Activated T-cell treated with anti-CD3 and anti-CD28 coated beads, Interleukin-2, amount 50 U/mL, for 1 hour (primary cell): ENCODE results near the gene TMEM154.

Source experiments
- DNase-seq: peaks from one replicate; pipeline ENCODE4 v3.0.0-alpha.2; 2020

The TMEM154 gene

DNA sequence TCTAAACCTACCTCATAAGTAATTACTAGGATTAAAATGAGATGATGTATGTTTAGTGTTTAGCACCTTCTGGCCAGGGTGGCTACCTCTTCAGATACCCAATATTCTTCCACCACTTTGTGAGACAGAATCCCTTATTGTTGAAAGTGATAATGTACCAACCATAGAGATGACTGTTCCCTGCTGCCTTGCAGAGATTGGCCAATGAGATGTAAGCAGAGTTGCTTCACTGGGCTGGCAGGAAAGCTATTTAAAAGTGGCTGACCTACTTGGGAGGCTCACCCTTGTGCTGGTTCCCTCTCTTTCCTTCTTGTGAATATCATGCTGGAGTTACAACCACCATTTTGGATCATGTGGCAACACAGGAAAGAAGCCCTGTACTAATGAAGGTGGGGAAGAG lies 58.9 kb downstream of the TMEM154 start:
- DNase-seq = no peak

DNA sequence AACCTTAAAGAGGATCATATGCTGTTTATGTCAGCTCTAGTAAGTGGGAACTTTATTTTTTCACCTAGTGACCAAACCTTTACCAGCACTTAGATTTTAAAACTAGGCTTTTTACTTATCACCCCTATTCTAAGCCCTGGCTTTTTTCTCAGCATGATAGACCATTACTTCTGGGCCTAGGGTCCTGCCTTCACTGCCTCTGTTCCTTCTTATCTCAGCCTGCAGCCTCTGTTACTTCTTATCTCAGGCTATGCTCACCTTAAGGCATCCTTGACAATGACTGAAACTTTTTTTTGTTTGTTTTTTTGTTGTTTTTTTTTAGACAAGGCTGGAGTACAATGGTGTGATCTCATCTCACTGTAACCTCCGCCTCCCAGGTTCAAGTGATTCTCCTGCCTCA lies 59.6 kb downstream of the TMEM154 start:
- no peak for DNase-seq

- DNase-seq = no peak
Observed at GRCh38 chr4:152619556-152619955, 60.2 kb downstream of the TMEM154 start.

DNA sequence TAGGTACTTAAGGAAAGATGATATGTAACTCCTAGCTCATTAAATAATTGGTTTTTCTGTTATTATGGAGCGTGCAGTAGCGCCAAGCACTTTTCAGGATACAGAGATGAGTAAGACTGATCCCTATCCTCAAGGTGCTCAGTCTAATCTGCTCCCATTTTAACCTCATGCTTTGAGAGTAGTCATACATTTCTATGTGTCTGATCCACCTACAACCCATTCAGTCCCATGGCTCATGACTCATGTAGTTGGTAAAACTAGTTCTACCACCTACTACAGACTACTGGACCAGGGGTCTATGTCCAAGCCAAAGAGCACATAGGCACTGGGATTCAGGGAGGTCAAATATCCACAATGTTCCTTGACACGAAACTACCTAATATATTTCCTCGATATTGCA lies 60.8 kb downstream of the TMEM154 start:
- no peak for DNase-seq

DNA sequence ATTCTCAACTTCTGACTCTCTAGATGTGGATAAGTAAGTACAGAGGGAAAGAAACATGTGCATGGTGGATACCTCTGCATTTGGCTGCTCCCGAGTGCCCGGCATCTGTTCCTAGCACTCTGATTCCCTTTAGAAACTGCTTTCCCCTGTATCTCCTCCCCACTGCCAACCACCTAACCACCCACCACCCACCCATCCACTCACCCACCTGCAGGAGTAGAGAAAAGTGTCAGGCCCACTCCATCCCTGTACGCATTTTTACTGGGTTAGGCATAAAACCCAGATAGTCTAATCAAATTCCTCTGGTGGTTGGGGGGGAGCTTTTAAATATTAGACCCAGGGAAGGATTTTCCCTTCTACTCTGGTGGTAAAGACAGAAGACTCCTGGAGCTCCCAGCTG lies 63.0 kb downstream of the TMEM154 start:
- no peak for DNase-seq

DNA sequence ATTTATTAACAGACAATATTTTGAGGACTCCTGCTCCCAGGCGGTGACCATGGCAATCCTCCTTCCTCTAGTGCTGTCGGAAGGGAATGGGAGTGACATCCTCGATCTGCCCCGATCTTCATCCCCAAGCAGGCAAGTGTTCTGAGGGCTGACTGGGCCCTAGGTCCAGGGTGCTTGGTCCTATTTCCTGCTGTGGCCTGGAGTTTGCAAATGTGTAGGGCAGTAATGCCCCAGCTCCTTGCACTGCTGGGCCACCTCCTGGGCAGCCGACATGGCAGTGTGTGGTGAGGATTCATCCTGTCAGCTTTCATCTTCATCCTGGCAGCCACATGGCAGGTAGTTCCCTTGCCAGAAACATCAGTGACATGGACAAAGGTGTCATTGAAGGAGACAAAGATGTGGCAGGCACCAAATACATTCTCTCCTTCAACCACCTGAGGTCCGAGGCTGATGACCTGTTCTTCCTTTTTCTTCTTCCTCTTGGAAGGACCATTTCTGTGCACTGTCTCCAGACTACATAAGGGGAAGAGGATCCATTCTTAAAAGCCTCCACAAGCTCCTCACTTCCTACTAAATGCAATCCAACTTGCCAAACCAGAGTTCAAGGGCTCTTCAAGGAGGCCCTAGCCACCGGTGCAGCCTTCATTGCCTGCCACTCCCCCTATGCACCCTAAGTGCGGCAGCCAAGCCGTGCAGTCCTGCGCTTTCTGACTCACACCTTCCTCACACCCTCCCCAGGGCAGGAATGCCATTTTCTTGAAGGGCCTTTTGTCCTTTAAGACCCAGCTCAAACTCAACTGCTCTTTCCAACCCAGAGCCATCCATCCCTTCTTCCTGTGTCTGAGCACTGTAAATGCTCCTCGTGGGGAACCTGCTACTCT lies 65.7 kb downstream of the TMEM154 start:
- DNase-seq = no peak

DNA sequence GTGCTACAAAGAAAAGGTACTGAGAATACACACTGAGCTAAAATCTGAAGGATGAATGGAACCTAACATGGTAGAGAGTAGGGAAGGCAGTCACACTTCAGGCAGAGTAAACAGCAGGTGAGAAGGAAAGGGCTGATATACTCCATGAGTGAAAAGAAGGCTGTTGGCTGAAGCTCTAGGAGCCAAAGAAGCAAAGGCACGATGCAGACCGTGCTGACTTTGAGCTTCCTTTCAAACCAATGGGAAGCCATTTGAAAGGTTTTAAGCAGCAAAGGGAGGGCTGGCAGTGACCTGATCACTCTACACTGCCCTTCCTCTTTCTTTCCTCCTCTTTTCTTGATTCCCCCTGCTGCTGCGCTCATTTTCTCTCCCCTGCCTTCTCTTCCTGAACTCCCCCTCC lies 66.4 kb downstream of the TMEM154 start:
- no peak for DNase-seq

DNA sequence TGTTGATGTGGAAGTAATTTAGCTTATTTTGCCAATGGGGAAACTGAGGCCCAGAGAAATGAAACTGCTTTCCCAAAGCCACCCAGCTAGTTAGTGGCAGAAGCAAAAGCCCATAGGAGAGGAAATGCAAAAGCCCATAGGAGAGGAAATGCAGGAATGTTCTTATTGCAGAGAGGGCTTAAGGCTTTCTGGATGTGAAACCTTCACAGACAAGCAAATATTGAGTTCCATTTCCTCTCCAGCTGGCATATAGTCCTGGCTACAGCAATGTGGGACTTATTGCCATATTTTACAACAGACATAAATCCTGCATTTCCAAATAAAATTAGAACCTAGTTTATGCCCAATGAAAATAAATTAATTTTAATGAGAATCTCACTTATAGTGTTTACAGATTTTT lies 69.7 kb downstream of the TMEM154 start:
- no peak for DNase-seq

- DNase-seq = no peak
Observed at GRCh38 chr4:152609481-152609880, 70.3 kb downstream of the TMEM154 start.

- DNase-seq = no peak
Observed at GRCh38 chr4:152607178-152607577, 72.6 kb downstream of the TMEM154 start.

- DNase-seq = no peak
Observed at GRCh38 chr4:152606753-152607152, 73.0 kb downstream of the TMEM154 start.

- DNase-seq = no peak
Observed at GRCh38 chr4:152605641-152606335, 74.0 kb downstream of the TMEM154 start.

DNA sequence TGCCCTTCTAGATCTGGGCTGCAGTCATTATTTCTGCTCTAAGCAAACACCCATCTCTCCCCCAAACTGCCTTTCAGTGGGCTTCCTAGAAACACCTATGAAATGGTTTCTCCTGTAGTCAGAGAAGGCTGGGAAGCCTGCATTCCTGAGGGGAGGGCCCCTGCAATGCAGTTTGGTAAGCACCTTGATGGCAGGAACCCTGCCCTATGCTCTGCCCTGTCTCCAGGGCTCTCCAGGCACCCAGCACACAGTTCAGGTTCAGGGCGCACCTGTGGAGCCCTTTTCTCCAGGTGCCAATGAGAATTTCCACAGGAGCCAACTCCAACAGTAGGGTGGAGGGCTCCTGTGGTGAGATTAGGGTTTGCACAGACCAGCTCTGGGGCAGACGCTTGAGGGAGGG lies 74.8 kb downstream of the TMEM154 start:
- no peak for DNase-seq

- no peak for DNase-seq
Observed at GRCh38 chr4:152601156-152601555, 78.6 kb downstream of the TMEM154 start.

- no peak for DNase-seq
Observed at GRCh38 chr4:152599636-152600035, 80.2 kb downstream of the TMEM154 start.

DNA sequence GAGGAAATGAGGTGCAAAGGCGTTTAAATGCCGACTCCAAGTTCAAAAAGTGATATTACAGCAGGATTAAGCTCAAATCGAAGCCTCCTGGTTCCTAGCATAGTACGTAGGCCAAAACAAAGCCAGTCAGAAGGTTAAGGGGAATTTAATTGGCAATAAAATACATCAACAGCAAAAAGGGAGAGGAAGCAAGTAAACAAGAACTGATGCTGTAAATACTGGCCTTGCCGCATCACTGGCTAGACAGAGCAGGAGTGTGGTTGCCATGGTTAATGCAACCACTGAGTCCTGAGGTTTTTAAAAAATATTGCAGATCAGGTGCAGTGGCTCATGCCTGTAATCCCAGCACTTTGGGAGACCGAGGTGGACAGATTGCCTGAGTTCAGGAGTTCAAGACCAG lies 80.7 kb downstream of the TMEM154 start:
- DNase-seq = no peak

GRCh38 chr4:152598454-152598853 lies 81.3 kb downstream of the TMEM154 start:
- DNase-seq = no peak

- no peak for DNase-seq
Observed at GRCh38 chr4:152594978-152595925, 84.5 kb downstream of the TMEM154 start.

DNA sequence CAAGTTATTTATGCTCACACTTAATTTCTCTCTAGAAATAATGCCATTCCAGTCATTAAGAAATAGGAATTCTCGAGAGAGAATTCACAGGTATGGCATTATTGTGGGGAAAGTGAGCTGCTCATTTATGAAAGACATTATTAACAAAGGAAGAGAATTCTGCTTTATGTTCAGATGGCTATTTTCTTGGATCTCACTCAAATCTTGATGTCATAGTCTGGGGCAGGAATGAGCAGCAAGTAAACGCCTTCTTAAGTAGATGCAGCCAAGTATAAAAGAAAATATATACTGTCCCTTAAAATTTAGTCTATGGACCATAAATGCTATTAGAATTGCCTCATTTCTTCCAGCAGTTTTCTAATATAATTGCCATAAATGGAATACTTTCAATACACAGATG lies 85.7 kb downstream of the TMEM154 start:
- DNase-seq = no peak

DNA sequence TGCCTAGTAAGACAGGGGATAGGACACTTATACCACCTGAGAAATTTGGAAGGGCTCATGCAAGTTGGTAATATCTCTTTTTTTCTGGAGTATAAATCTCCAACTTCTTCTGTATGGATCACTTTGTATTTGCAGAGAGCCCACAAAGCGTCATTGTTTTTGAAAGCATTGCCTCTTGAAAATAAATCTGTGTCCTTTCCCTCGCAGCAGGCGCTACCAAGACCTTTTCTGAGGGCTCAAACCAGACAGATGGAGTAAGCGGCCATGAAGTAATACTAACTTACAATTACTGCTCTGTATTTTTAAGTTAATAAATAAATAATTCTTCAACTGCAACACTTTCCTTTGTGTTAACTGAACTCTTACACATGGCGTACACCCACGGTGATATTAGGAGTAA lies 87.9 kb downstream of the TMEM154 start:
- DNase-seq = no peak

DNA sequence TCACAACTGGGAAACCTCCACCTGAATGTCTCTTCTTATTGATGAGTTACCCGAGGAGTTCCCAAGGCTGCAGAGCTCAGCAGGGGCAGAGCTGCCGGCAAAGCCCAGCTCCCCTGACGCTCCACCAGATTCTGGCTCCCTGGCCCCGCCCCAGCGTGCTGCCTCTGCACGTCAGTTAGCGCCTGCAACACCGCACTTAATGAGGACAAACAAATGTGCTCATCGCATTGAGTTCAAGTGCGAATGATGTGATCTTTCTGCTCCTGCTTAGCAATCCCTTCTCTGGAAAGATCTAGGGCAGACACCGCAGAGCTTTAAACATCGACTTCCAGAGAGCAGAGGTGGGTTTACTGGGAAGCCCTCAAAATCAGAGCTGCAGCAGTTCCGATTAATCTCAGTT lies 88.4 kb downstream of the TMEM154 start:
- peak; percentile 35 for DNase-seq

DNA sequence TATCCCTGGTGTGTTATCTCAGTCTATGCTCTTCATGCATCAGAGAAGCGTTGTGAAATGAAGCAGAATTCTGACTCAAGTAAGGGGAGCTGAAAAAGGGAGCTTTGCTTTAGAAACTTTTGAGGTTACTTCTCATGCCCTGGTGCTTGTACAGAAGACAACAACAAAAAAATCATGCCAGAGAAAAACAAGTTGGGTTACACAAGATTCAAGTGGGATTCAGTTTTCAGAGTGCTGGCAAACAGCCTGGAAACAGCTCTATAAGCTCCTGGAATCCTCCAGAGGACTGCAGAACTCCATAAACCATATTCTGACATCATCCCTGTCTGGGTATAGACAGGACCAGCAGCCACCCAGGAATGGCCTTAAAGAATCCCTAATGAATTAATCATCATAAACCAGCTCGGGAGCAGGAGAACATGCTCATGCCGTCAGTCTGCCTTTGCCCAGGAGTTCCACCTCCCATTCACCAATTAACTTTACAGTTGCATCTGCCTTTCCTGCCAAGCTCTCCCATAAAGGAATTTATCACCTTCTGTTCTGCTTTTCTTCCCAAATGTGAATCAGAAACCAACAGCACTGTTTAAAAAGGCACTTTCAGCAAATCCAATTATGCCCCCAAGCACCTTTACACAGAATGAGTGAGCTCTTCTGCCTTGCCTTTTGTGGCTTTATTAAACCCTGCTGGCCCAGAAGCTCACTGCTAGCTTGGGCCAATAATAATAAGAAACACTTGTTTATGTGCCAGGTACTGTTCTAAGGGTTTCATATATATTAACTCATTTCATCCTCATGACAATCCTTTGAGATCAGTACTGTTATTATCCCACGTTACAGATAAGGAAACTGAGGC lies 89.4 kb downstream of the TMEM154 start:
- no peak for DNase-seq
